Esophagus squamous epithelium (tissue), 5 donors: ENCODE results near the gene CPLANE1. TPM values are rescaled to one million over a fixed set of nuclear protein-coding genes. Genes with fewer than 3 reads are reported as not detected.

Source experiments
- DNase-seq: peaks from one replicate; lab custom pipeline; 2025; lab: John Stamatoyannopoulos, UW
- H3K27ac ChIP-seq, 4 donors: fragments of 200-600 bp; sonication (generic); one replicate each; pipeline ENCODE4 v1.5.1; 2016 to 2019; ENCODE audit warnings: mild to moderate bottlenecking in 1 of 4
- H3K27me3 ChIP-seq, 4 donors: fragments of 200-600 bp; sonication (generic); 1 replicate in 3 of 4; 2 replicates in 1 of 4; pipeline versions ENCODE4 v1.5.1 to v1.6.0; 2017 to 2021; ENCODE audit warnings: antibody characterized with exemption in 1 of 4
- H3K36me3 ChIP-seq, 3 donors: fragments of 200-600 bp; sonication (generic); one replicate each; pipeline ENCODE4 v1.5.1; 2016 to 2019
- H3K4me1 ChIP-seq, 3 donors: fragments of 200-600 bp; sonication (generic); one replicate each; pipeline ENCODE4 v1.5.1; 2017 to 2019
- H3K4me3 ChIP-seq, 4 donors: fragments of 200-600 bp; sonication (generic); 1 replicate in 3 of 4; 2 replicates in 1 of 4; pipeline ENCODE4 v1.5.1; 2016 to 2019; ENCODE audit warnings: mild to moderate bottlenecking in 2 of 4, moderate library complexity in 1 of 4
- H3K9me3 ChIP-seq, 3 donors: fragments of 200-600 bp; sonication (generic); one replicate each; pipeline ENCODE4 v1.5.1; 2016 to 2019
- CTCF ChIP-seq, 6 experiments: fragments of 450-650 bp in 4 of 6; fragments of 200-600 bp in 2 of 6; sonication (generic) in 2 of 6; IDR thresholded peaks; one replicate each; pipeline ENCODE4 v1.5.1; 2016 to 2019; ENCODE audit warnings: antibody characterized with exemption in 6 of 6, mild to moderate bottlenecking in 4 of 6, moderate library complexity in 4 of 6
- POLR2A ChIP-seq, 4 donors: fragments of 450-650 bp; IDR thresholded peaks; one replicate each; pipeline ENCODE4 v1.6.1; 2017; ENCODE audit warnings: antibody characterized with exemption in 4 of 4, mild to moderate bottlenecking in 4 of 4, moderate library complexity in 3 of 4
- WGBS, 2 donors: methylation state at CpG; one replicate each; pipeline ENCODE4 v1.1.5; 2018; 5-methylcytosine and 5-hydroxymethylcytosine counted together
- intact Hi-C: fragments of 100-400 bp; cut with DNase I; formaldehyde crosslinking; loops from one replicate; pipeline ENCODE4 v1.15.0; 2022
- total RNA-seq, 4 donors: library from RNA; depleted of rRNA; stranded (reverse); fragments of >200 nt; gene quantifications; one replicate each; pipeline ENCODE4 v1.1.0, GENCODE V29; 2016
- donor health status: DM: yes; HTN: yes; CAD: no.

CPLANE1 gene
- total RNA-seq, 4 donors from 2014 or later: 8.0 to 17.5 (median 11.5) TPM

- Histone ChIP-seq H3K27ac (no peak overlapping the region), H3K4me3 (no peak overlapping the region), H3K27me3 (no peaks in the 10 kb centered on the region), H3K36me3 (no peaks in the 10 kb centered on the region), H3K9me3 (no peaks in the 10 kb centered on the region), H3K4me1 (no peaks in the 10 kb centered on the region)
- 71 to 82% methylated on average over 4 of the region's 4 CpGs for WGBS, 2 donors
- DNase-seq: no peak
- intact Hi-C loops: no loop called here
- no peak for TF ChIP-seq POLR2A (IDR thresholded peaks at IDR 0.05)
- TF ChIP-seq CTCF (IDR thresholded peaks at IDR 0.05): no peak
Observed at GRCh38 chr5:37255774-37256358, 6.7 kb upstream of the CPLANE1 start.

- no peak for DNase-seq
- intact Hi-C loops: no loop called here
- TF ChIP-seq POLR2A (IDR thresholded peaks at IDR 0.05) (no peak), CTCF (IDR thresholded peaks at IDR 0.05) (no peak)
- no peak overlapping the region for H3K4me3 ChIP-seq
- H3K9me3 ChIP-seq: no peaks in the 10 kb centered on the region
- H3K27ac ChIP-seq: no peak overlapping the region
- WGBS, 2 donors: 94 to 100% methylated on average over 1 of the region's 1 CpG
- H3K4me1 ChIP-seq: peaks cover 0 to 5% (median 3%) of the 10 kb centered on the region in 3 donors
- no peaks in the 10 kb centered on the region for H3K27me3 ChIP-seq
- H3K36me3 ChIP-seq: no peaks in the 10 kb centered on the region
Observed at GRCh38 chr5:37254581-37254980, 5.4 kb upstream of the CPLANE1 start.

- H3K27ac ChIP-seq: no peak overlapping the region
- no peaks in the 10 kb centered on the region for H3K36me3 ChIP-seq
- H3K27me3 ChIP-seq: no peaks in the 10 kb centered on the region
- intact Hi-C loops: no loop called here
- TF ChIP-seq CTCF (IDR thresholded peaks at IDR 0.05) (no peak), POLR2A (IDR thresholded peaks at IDR 0.05) (no peak)
- H3K4me1 ChIP-seq: peaks cover 0 to 28% (median 11%) of the 10 kb centered on the region in 3 donors
- DNase-seq: no peak
- H3K4me3 ChIP-seq: no peak overlapping the region
- no peaks in the 10 kb centered on the region for H3K9me3 ChIP-seq
Observed at GRCh38 chr5:37251665-37252064, 2.5 kb upstream of the CPLANE1 start.

GRCh38 chr5:37249815-37250164, 614 bp upstream of the CPLANE1 start:
- Histone ChIP-seq H3K27me3 (no peaks in the 10 kb centered on the region), H3K9me3 (no peaks in the 10 kb centered on the region), H3K27ac (peak overlapping the region; percentile 86 to 93 (median 92)), H3K4me1 (peaks cover 0 to 40% (median 11%) of the 10 kb centered on the region in 3 donors), H3K36me3 (no peaks in the 10 kb centered on the region), H3K4me3 (peak overlapping the region; percentile 75 to 93 (median 86))
- 75 to 79% methylated on average over 9 to 10 of the region's 10 CpGs for whole genome bisulfite sequencing, 2 donors
- TF ChIP-seq POLR2A (IDR thresholded peaks at IDR 0.05) (no peak), CTCF (IDR thresholded peaks at IDR 0.05) (no peak)
- no peak for DNase-seq
- intact Hi-C loops: no loop called here

- H3K4me3 ChIP-seq: peak overlapping the region; percentile 75 to 93 (median 86)
- H3K4me1 ChIP-seq: peaks cover 0 to 40% (median 11%) of the 10 kb centered on the region in 3 donors
- H3K36me3 ChIP-seq: peaks cover 0 to 12% (median 0%) of the 10 kb centered on the region in 3 donors
- no peak for TF ChIP-seq POLR2A (IDR thresholded peaks at IDR 0.05)
- no peak for TF ChIP-seq CTCF (IDR thresholded peaks at IDR 0.05)
- intact Hi-C loops: no loop called here
- no peaks in the 10 kb centered on the region for H3K27me3 ChIP-seq
- DNase-seq: no peak
- H3K27ac ChIP-seq: peak overlapping the region; percentile 86 to 93 (median 92)
- H3K9me3 ChIP-seq: no peaks in the 10 kb centered on the region
- 1 to 9% methylated on average over 14 to 15 of the region's 19 CpGs for WGBS, 2 donors
Observed at GRCh38 chr5:37248421-37248969, 681 bp downstream of the CPLANE1 start.
